HG03558 (cell line): ENCODE results near the gene MSL3B.

Experiments
- ATAC-seq: cut with Tn5 transposase; IDR thresholded peaks from one replicate; pipeline ENCODE4 v1.9.1; 2021; ENCODE audit warnings: moderate number of reproducible peaks; ENCODE audit not compliant: unreplicated experiment; ENCODE audit errors: extremely low read depth

MSL3B gene

GRCh38 chr2:233835230-233836186, 32.7 kb downstream of the MSL3B start:
- ATAC-seq = no peak

GRCh38 chr2:233833345-233833744, 34.8 kb downstream of the MSL3B start:
- no peak for ATAC-seq

GRCh38 chr2:233832869-233833311, 35.3 kb downstream of the MSL3B start:
- no peak for ATAC-seq

GRCh38 chr2:233832414-233832813, 35.8 kb downstream of the MSL3B start:
- ATAC-seq = no peak

GRCh38 chr2:233831861-233832260, 36.3 kb downstream of the MSL3B start:
- no peak for ATAC-seq

- ATAC-seq = no peak
These were observed 37.0 kb downstream of the MSL3B start for GRCh38 chr2:233831011-233831721.

- no peak for ATAC-seq
These were observed 37.9 kb downstream of the MSL3B start for GRCh38 chr2:233830111-233830802.

GRCh38 chr2:233829193-233830110, 38.7 kb downstream of the MSL3B start:
- no peak for ATAC-seq

- no peak for ATAC-seq
These were observed 39.5 kb downstream of the MSL3B start for GRCh38 chr2:233828546-233829192.

GRCh38 chr2:233824373-233824772, 43.8 kb downstream of the MSL3B start:
- ATAC-seq = no peak

- ATAC-seq = no peak
These were observed 44.5 kb downstream of the MSL3B start for GRCh38 chr2:233823731-233824121.

GRCh38 chr2:233822781-233823730, 45.1 kb downstream of the MSL3B start:
- no peak for ATAC-seq

GRCh38 chr2:233822101-233822771, 46.0 kb downstream of the MSL3B start:
- no peak for ATAC-seq

GRCh38 chr2:233821709-233822100, 46.5 kb downstream of the MSL3B start:
- no peak for ATAC-seq

GRCh38 chr2:233821196-233821595, 47.0 kb downstream of the MSL3B start:
- no peak for ATAC-seq

GRCh38 chr2:233820774-233821105, 47.4 kb downstream of the MSL3B start:
- no peak for ATAC-seq

- ATAC-seq = no peak
These were observed 48.1 kb downstream of the MSL3B start for GRCh38 chr2:233819884-233820773.
